H1 (cell line): Measurements from ENCODE around the gene PAIP2. TPM values are rescaled to one million over a fixed set of nuclear protein-coding genes. Genes with fewer than 3 reads are reported as not detected.

Source experiments
- BRCA1 ChIP-seq: IDR thresholded peaks from 2 replicates; pipeline ENCODE4 v1.6.1; 2012; ENCODE audit warnings: low read depth, low read length, improper control_type of control experiment
- CBX8 ChIP-seq: fragments of 300-800, 300-1000 bp; sonication (generic); IDR thresholded peaks from 2 replicates; pipeline ENCODE4 v1.7.1; 2016; ENCODE audit warnings: low read depth, low read length, borderline replicate concordance
- CHD7 ChIP-seq: fragments of 300-600 bp; sonication (generic); IDR thresholded peaks from 2 replicates; pipeline ENCODE4 v1.7.1; 2012; ENCODE audit warnings: low read length, moderate library complexity, mild to moderate bottlenecking, inconsistent platforms; ENCODE audit not compliant: insufficient replicate concordance
- EP300 ChIP-seq, 2 experiments: IDR thresholded peaks; 1 replicate in 1 of 2; 2 replicates in 1 of 2; pipeline ENCODE4 v1.6.1; 2011 to 2012; ENCODE audit warnings: low read depth in 2 of 2, low read length in 2 of 2, mild to moderate bottlenecking in 2 of 2, borderline replicate concordance in 1 of 2, inconsistent platforms in 1 of 2, moderate library complexity in 1 of 2
- HDAC2 ChIP-seq, 2 experiments: fragments of 300-600 bp in 1 of 2; sonication (generic) in 1 of 2; IDR thresholded peaks; 2 replicates each; pipeline ENCODE4 v1.6.1; 2011 to 2012; ENCODE audit warnings: low read depth in 2 of 2, low read length in 2 of 2, mild to moderate bottlenecking in 2 of 2, moderate library complexity in 2 of 2, borderline replicate concordance in 1 of 2, inconsistent platforms in 1 of 2
- KDM5A ChIP-seq: fragments of 200-600 bp; IDR thresholded peaks from 2 replicates; pipeline ENCODE4 v1.7.1; 2012; ENCODE audit warnings: mild to moderate bottlenecking, low read length, inconsistent platforms, mixed read lengths
- POLR2AphosphoS5 ChIP-seq: IDR thresholded peaks from 2 replicates; pipeline ENCODE4 v1.6.1; 2011; ENCODE audit warnings: low read depth, low read length
- RAD21 ChIP-seq, 2 experiments: IDR thresholded peaks in 1 of 2; conservative IDR thresholded peaks in 1 of 2; 2 replicates each; pipeline ENCODE4 v1.6.1; 2011; ENCODE audit warnings: low read depth in 2 of 2, low read length in 2 of 2, improper control_type of control experiment in 1 of 2, inconsistent platforms in 1 of 2, mild to moderate bottlenecking in 1 of 2, moderate library complexity in 1 of 2
- RBBP5 ChIP-seq: IDR thresholded peaks from 2 replicates; pipeline ENCODE4 v1.7.1; 2012; ENCODE audit warnings: low read depth, mild to moderate bottlenecking, inconsistent platforms, low read length, moderate library complexity, borderline replicate concordance
- SIX5 ChIP-seq: IDR thresholded peaks from 2 replicates; pipeline ENCODE4 v1.6.1; 2011; ENCODE audit warnings: mild to moderate bottlenecking, low read depth, low read length
- polyA plus RNA-seq, 7 experiments: library from polyadenylated mRNA; depleted of rRNA in 3 of 7; stranded (reverse) in 5 of 7; unstranded in 2 of 7; fragments of >200 nt in 5 of 7; fragments of 200-250 nt in 2 of 7; gene quantifications; 1 replicate in 5 of 7; 2 replicates in 1 of 7; 4 replicates in 1 of 7; pipeline versions ENCODE4 v1.2.1 to v1.2.3, GENCODE V29; 2011 to 2013; ENCODE audit warnings: missing spikeins in 2 of 7, mixed read lengths in 2 of 7
- total RNA-seq: library from RNA; stranded (reverse); fragmentation: NEBNext Ultra II Directional; extraction: Animal tissue kit (Norgen Biotek cat#: 25700); gene quantifications from 2 replicates; pipeline ENCODE4 v1.2.1, GENCODE V29; 2021

PAIP2 gene
- total and polyA plus RNA-seq, 2 of the 8 experiments (the other 6 are each of a cell fraction or from before 2014, with no cell fraction given) = 87.6 to 162 TPM

- no peak for TF ChIP-seq CHD7
- no peak for TF ChIP-seq CBX8
- TF ChIP-seq POLR2AphosphoS5 = no peak
- TF ChIP-seq EP300 (IDR thresholded peaks at IDR 0.05; ENCODE audit: borderline replicate concordance in 1 of 2, low read depth in 2 of 2, low read length in 2 of 2) = no peak
- TF ChIP-seq RAD21 (IDR thresholded peaks at IDR 0.05 in 1 of 2, conservative IDR thresholded peaks at IDR 0.05 in 1 of 2; ENCODE audit: low read depth in 2 of 2, low read length in 2 of 2) = peak in 1 of 2 experiments; percentile 6; a peak in 1 of 4 replicates
- no peak for TF ChIP-seq HDAC2 (IDR thresholded peaks at IDR 0.05; ENCODE audit: borderline replicate concordance in 1 of 2, low read depth in 2 of 2, low read length in 2 of 2)
- TF ChIP-seq BRCA1 = no peak
- no peak for TF ChIP-seq KDM5A
- no peak for TF ChIP-seq RBBP5
- no peak for TF ChIP-seq SIX5
Observed at GRCh38 chr5:139374909-139375308, 33.3 kb downstream of the PAIP2 start (continued).
